ENCODE results near the gene PPFIBP1.
"Not testable (repeated sequence)": the region's sequence is repeated elsewhere in the genome, so short reads cannot be mapped to it uniquely, and the experiment has no call there.

The PPFIBP1 gene

GRCh38 chr12:27631813-27632491, 107.9 kb downstream of the PPFIBP1 start:
- DNase-seq: no peak

DNA sequence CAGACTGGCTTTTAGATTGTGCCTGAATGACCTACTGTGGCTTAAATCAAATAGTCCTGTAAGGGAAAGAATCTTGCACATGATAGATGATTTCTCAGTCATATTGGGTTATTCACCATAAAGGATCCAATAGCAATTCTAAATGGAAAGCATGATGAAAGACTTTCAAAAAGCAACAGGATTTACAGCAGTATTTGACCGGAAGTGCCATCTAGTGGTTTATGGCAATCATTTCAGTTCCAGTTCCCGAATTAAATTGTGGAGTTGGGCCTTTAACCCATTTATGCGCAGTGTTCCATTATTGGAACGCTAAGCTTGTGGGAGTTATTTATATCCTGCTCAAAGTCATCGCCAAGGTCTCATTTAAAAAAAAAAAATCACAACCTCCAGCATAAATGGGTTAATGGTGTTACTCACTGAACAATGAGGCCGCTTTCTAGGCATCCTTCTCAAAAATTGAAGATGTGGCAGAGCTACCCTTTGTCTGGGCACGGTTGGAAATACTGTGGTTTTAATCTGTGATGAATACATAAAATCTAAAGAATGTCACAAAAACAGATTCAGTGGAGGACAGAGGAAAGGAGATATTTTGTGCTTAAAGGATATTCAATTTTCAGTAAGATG, 111.5 kb downstream of the PPFIBP1 start:
- no peak for DNase-seq

GRCh38 chr12:27636569-27636968, 112.6 kb downstream of the PPFIBP1 start:
- DNase-seq: not testable (repeated sequence)

DNA sequence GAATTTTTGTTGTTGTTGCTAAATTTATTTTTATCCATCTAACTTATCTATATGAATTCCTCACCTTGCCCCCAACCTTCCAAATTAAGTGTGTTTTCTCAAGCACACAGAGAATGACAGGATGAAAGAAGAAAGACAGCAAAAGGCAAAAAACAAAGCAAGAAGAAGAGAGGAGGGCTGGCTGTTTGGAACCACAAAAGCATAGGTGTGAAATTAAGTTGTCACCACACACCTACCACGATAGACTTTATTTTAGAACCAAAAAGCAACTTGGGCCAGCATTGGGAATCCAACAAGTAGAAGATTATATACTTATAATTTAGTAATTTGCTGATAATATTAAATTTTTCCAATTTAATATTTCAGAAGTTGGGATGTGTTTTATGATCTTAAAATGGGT, 113.5 kb downstream of the PPFIBP1 start:
- DNase-seq: no peak

DNA sequence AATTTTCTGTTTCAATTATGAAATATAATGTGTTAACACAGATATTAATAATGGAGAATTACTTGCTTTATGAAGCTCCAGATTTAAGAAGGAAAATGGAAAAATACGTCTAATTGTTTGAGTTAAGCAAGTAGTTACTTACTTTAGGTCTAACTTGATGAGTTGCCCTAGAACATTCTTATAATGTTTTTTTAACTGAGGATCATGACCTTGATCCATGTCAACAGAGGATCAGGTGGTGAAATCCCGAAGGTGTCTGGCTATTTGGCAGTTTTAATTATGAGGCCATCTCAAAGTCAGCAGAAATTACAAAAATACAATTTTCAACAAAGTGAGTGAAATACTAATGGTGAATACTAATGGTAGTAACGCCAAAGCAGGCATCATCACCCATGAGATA, 115.3 kb downstream of the PPFIBP1 start:
- no peak for DNase-seq

- not testable (repeated sequence) for DNase-seq
Measured at GRCh38 chr12:27640566-27641200, 116.7 kb downstream of the PPFIBP1 start.

DNA sequence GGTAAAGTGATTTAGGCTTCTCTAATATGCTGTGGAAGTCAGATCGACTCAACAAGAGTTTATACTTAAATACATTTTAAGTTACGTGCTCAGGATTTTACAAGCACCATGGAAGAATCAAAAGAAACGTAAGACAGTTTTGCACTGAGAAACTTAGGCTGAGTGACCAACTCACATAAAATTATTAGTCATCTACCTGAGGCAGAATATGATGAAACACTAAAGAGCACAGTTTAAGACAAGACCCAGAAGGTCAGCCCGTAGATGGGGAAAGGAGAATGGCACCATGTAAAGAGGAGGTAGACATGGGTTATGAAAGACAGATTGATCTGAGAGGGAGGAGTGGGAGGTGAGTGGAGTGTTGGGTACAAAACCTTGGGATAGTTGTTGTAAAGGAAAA, 118.4 kb downstream of the PPFIBP1 start:
- DNase-seq: not testable (repeated sequence)

DNA sequence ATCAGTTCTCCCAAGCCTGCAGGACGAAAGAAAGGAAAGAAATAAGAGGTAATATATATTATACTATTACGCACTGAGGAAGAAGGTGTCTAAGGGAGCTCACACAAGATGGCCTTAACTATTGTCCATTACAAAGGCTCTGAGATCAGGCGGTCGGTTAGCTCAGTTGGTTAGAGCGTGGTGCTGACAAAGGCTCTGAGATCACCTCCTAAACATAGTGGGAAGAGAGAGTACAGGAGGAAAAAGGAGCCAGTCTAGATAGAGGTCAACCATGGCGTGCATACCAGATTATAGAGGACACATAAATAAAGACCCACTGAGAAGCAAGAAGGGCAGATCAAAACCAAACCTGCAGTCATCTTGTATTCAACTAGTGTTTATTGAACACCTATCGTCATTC, 118.9 kb downstream of the PPFIBP1 start:
- not testable (repeated sequence) for DNase-seq

DNA sequence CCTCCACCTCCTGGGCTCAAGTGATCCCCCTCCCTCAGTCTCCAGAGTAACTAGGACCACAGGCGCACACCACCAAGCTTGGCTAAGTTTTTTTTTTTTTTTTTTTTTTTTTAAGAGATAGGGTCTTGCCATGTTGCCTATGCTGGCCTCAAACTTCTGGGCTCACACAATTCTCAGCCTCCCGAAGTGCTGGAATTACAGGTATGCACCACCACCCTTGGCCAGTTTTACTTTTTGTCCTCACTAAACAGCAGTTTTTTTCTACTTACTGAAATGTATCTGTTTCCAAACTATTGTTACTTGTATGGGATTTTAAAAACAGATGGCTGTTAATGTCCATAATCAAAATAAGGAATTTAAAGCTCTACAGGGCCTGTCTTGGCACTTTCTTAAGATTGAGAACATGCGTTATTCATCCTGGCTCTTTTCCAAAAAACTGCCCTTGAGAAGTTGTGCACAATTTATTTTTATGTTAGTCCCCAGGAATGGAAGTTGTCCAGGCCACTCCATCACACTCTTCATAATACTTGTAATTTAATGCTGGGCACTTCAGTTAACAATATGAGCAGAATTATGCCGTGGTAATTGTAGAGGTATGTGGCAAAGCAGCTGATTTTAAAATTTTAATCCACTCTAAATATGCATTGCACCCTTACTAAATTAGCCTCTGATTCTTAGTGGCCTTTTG, 120.3 kb downstream of the PPFIBP1 start:
- no peak for DNase-seq

- DNase-seq: no peak
Measured at GRCh38 chr12:27645671-27646070, 121.7 kb downstream of the PPFIBP1 start.

- no peak for DNase-seq
Measured at GRCh38 chr12:27646149-27646548, 122.1 kb downstream of the PPFIBP1 start.

DNA sequence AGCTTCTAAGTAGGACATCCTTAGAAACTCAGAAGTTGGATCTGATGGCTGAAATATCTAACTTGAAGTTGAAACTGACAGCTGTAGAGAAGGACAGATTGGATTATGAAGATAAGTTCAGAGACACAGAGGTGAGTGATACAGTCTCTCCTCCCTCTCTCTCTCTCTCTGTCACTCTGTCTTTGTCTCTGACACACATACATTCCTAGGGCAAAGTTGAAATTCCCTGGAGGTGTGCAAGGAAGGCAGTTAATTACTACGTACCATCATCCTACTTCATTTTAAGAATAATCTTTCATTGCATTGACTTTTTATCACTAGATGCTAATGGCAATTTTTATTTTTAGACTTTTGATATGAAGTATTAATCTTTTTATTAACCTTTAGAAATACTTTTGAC, 126.0 kb downstream of the PPFIBP1 start:
- DNase-seq: no peak

GRCh38 chr12:27651201-27651600, 127.2 kb downstream of the PPFIBP1 start:
- no peak for DNase-seq

- no peak for DNase-seq
Measured at GRCh38 chr12:27652174-27652763, 128.3 kb downstream of the PPFIBP1 start.

- no peak for DNase-seq
Measured at GRCh38 chr12:27653661-27654060, 129.7 kb downstream of the PPFIBP1 start.

GRCh38 chr12:27655476-27655875, 131.5 kb downstream of the PPFIBP1 start:
- not testable (repeated sequence) for DNase-seq

- DNase-seq: no peak
Measured at GRCh38 chr12:27657296-27657695, 133.3 kb downstream of the PPFIBP1 start.

DNA sequence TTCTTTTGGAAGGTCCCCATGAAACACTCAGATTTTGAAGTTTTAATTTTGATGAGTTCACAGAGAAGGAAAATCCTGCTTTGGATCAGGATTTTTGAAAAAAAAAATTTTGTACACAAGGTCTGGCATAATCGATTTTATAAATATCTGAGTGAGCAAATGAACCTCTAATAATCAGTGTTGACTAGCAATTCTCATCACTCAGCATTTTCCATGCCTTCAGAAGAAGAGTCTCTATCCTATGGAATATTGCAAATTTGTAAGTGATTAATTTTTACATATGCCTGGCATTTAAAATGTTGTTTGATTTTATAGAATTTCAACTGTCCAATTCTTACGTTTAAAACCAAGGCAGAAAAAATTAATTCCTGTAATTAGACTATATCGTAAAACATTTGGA, 141.7 kb downstream of the PPFIBP1 start:
- no peak for DNase-seq

DNA sequence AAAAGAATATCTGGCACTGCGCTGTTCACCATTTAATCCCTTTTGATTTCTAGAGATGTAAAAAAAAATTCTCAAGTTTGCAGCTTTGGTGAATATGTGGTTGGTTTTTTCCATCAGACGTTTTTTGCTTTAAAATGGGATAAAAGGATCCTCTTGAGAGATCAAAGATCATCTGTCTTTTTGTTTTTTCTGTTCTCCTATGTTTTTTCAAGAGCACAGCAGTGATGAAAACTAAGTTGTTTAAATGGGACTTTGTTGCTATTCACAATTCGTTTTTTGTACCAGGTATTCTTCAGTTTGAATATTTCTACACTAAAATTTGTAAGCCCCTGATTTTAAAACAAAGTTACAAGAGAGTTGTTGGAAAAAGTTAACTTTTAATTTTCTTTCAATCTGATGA, 142.5 kb downstream of the PPFIBP1 start:
- DNase-seq: no peak

DNA sequence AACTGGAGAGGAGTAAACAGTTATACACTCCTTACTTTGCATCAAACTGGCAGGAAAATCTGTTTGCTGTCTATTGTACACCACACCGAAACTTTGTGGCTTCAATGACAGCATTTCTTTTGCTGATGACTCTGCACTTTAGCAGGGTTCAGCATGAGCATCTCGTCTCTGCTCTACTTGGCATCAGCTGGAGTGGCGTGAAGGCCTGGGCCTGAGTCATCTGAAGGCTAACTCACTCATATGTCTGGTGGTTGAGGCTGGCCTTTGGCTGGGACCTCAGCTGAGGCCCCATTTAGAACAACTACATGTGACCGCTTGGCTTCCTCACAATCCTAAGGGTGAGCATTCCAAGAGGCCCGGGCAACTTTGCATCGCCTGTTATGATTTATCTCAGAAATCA, 143.5 kb downstream of the PPFIBP1 start:
- no peak for DNase-seq

DNA sequence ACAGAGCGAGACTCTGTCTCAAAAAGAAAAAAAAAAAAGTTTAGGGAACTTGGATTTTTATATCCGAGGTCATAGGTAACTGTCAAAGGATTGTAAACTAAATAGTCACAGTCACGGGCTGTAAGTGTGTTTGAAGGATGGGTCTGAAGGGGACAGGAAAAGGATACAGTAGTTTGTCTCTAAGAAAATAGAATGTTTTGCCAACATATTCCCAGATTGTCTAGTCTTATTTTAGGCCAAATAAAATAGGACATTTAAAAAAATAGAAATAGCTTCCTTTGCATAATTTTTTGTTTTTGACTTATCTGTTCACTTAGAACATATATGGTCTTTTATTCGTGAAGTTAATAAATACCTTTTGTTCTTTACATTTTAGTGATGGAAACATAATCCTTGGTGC, 148.0 kb downstream of the PPFIBP1 start:
- no peak for DNase-seq

DNA sequence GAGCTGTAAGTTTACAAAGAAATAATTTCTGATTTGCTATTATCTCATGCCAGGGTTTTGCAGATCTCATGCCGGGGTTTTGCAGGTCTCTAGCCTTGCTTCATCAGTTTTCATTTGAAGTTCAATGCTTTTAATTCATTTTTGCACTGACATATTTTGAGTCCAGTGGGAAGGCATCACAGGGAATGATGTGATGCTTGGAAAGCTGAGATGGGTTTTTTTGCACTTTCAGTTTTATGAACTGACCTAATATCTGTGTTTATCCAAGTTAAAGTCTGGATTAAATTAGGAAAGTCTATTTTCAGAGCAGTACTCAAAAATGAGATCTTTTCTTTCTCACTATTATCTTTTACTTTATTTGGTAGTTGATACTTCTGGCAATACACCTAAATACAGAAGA, 148.6 kb downstream of the PPFIBP1 start:
- no peak for DNase-seq

GRCh38 chr12:27673101-27673718, 149.2 kb downstream of the PPFIBP1 start:
- no peak for DNase-seq
